Activated CD4-positive, alpha-beta T cell treated with anti-CD3 and anti-CD28 coated beads, Interleukin-10, Interleukin-2, amounts not matched to agents 100 ng/mL and 50 ng/mL, durations not matched to agents 16 hours and 8 hours (primary cell): ENCODE results near the gene SLC27A6.

Experiments
- DNase-seq: peaks from one replicate; pipeline ENCODE4 v3.0.0-alpha.2; 2020

Gene SLC27A6

DNA sequence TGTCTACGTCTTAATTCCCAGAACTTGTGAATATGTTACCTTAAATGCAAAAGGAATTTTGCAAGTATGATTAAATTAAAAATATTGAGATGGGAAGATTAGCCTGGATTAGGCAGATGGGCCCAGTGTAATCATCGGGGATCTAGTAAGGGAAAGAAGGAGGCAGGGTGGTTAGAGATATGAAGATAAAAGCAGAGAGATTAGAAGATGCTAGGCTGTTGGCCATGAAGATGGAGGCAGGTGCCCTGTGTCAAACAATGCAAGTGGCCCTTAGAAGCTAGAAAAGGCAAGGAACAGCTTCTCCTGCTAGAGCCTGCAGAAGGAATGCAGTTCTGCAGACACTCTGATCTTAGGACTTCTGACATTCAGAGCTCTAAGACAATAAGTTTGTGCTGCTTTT, 100.4 kb downstream of the SLC27A6 start:
- no peak for DNase-seq

DNA sequence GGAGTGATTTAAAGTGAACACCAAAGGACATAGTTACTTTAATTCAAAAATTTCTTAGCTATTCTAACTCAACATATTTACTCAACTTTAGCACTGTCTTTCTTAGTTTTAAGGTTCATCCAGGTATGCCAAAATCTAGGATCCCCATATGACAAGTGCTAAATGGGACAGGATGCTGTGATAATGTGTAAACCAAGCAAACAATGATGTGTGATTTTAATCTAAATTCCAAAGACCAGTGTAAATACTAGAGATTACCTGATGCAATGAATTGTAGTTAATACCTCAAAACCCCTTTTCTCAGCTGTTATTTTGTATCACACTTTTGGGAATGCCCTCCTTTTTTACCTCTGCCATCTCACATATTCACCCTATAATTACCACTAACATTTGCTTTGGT, 102.5 kb downstream of the SLC27A6 start:
- no peak for DNase-seq

DNA sequence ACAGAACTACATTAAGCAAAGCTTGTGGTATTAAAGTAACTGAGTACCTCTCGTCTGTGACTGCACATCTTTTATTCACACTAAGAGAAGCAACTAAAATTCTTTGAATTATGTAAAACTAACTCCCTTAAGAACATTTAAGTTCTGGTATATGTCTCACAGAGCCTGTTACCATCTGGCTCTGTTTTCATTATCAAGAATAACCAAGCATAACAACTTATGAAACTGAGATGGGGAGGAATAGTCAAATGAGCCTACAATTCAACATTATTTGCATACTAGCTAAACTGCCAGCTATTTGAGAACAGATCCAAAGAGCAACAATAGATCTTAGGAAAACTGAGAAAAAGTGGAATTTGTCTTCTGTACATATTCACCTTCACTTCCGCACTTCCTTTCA, 104.0 kb downstream of the SLC27A6 start:
- no peak for DNase-seq

DNA sequence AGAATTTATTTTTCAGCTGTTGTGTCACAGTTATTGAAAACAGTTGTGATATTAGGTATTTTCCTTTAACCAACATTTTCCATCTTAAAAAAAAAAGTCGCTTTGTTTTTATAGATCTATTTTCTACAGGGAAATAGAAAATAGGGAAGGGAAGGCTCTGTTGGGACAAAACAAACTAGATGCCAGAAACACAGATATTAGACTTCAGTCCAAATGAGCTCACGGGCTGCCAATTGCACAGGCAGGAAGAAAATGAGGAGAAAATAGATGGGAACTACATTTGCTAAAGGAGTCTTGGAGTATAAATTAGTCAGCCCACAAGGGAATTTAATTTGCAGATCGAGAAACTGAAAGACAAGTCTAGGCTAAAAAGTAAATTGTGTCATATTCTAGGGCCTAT, 107.8 kb downstream of the SLC27A6 start:
- no peak for DNase-seq

DNA sequence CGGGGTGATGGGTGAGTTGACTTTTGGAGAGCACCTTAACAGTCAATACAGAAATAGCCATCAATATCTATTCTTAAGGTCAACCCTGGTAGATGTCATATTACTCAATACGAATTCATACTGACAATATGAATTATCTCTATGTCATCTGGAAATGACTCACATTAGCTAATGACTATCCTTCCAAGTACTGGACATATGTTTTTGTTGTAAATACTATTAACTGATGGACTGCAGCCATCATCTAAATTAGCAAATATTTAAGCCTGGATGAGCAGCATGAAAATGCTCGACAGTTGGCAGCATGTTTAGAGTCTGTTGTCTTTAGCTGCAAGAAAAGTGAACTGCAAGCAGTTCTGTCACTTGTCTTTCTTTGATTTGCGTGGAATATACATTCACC, 109.6 kb downstream of the SLC27A6 start:
- DNase-seq, result no peak

DNA sequence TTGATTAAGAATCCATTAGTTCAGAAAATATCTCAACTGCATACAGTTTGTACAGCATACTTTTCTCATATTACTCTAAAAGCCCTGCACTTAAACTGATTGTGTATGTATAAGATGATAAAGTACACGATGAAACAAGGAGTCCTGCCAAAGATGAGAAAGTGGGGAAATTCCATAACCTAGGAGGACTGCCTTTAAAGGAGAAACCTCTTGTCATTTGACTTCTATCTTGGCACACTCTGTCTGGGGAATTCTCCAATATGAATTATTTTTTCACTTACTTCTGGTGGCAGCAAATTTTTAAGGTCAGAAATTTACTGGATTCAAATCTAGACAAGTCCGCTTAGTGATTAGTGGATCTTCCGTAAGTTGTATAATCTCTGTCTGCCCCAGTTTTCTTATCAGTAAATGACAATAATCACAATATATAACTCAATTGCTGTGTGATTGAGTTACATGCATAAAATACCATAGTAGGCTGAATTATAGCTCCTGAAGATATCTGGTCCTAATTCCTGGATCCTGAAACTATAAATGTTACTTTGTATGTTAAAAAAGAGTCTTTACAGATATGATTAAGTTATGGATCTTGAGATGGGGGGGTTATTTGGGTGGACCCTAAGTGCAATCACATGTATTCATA, 112.3 kb downstream of the SLC27A6 start:
- no peak for DNase-seq

DNA sequence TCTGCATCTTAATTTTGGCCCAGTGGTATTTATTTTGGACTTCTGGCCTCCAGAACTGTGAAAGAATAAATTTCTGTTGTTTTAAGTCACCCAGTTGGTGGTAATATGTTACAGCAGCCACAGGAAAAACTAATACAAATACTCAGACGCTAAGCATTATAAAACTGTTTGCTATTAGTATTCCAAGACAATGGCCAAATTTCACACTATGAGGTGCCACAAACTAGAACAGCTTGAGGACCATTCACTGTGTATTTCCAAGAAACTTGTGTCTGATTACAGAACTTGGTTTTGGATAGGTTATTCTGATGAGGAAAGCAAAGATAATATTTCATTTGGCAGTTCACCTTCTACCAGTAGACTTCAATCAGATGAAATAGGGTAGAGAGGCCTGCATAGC, 113.0 kb downstream of the SLC27A6 start:
- DNase-seq, result no peak

DNA sequence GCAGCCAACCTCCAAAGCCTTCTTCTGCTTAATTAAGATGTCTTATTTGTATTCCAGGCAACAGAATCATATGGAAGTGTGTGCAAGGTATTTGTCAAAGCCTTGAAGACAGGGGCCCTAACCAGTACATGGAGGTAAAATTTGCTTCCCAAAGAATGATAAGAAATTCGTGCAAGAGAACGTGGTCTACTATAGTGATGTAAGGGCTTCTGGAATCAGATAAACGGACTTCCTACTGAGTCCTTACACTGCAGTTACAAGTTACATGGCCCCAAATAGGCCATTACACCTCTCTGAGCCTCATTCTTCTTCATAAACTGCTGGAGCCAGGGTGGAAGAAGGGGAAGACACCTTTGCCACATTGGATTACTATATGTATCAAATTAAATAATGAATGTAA, 113.4 kb downstream of the SLC27A6 start:
- DNase-seq, result no peak

DNA sequence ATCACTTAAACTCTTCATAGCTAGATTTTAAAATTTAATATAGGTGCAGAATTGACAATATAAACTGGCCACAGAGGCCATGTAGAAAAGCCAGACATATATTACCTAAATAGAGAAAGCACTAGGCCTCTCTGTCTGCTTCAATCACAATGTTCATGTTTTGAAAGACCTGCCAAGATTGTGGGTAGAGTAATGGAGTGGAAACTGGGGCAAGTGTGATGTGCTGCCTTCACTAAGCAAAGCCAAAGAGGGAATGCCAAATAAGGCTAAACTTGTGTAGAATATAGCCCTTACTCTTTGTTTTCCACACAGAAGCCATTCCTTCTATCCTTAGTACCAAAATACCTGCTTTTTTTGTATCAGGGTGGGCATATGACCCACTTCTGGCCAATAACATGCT, 114.2 kb downstream of the SLC27A6 start:
- DNase-seq, result no peak

DNA sequence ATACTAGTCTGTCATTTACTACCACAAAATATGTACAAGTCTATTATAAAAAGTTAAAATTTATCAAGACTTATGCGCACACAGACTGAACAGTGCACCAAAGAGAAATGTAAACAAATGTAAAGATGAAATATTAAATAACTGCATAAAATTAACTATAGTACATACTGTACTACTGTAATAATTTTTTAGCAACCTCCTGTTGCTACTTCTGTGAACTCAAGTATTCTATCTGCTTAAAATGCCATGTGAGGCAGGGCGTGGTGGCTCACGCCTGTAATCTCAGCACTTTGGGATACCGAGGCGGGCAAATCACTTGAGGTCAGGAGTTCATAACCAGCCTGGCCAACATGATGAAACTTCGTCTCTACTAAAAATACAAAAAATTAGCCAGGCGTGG, 115.5 kb downstream of the SLC27A6 start:
- no peak for DNase-seq

DNA sequence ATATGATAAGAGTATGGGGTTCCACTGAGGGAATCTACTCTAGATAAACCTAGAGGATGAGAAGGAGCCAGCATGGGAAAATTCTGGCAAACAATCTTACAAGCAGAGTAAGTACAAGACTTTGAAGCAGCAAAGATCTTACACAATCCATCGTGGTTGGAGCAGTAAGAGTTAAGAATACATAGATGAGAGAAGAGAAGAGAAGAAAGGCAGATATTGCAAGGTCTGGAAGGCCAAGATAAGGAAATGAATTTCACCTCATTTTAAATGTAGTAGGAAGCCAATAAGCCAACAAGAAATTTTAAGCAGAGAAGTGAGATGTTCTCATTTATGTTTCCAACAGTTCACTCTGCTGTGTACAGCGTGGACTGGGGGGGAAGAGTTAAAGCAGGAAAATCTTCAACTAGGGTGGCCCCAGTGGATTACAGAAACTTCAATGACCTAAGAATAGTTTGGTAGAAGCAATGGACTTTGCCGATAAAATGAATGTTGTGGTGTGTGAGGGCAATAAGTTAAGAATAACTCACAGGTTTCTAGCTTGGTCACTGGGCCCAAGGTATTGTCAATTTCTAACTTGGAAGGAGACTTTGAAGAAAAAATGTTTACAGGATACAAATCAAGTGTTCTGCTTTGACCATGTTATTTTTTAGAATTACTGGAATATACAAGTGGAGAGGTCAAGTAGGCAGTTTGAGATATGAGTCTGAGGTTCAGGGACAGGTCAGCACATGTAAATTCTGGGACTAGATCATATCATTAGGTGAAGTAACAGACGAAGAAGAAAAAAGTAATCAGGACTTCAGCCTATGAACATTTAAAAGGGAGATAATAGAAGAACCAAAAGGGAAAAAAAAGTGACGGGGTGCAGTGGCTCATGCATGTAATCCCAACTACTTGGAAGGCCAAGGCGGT, 117.2 kb downstream of the SLC27A6 start:
- DNase-seq, result no peak
